ENCODE data around the gene SPDEF. TPM values are rescaled to one million over a fixed set of nuclear protein-coding genes. Genes with fewer than 3 reads are reported as not detected.

Gene SPDEF
- total RNA-seq, 4 donors from 2014 or later: 0.19 TPM; not detected in 3

GRCh38 chr6:34570066-34570833 lies 14.1 kb upstream of the SPDEF start:
- TF ChIP-seq CTCF (IDR thresholded peaks at IDR 0.05): no peak
- ATAC-seq (ENCODE audit: low FRiP score) (no peak), DNase-seq (ENCODE audit: low spot score) (no peak)

- no peak for TF ChIP-seq CTCF (IDR thresholded peaks at IDR 0.05)
Observed at GRCh38 chr6:34569361-34569973, 13.3 kb upstream of the SPDEF start.

GRCh38 chr6:34568341-34569201 lies 12.4 kb upstream of the SPDEF start:
- TF ChIP-seq CTCF (IDR thresholded peaks at IDR 0.05): no peak
- ATAC-seq (ENCODE audit: low FRiP score) (no peak), DNase-seq (ENCODE audit: low spot score) (no peak)

More at GRCh38 chr6:34569361-34569973, 13.3 kb upstream of the SPDEF start:
- ATAC-seq (ENCODE audit: low FRiP score) (no peak), DNase-seq (ENCODE audit: low spot score) (no peak)

- no peak for ATAC-seq (ENCODE audit: low FRiP score)
- no peak for DNase-seq (ENCODE audit: low spot score)
- TF ChIP-seq CTCF (IDR thresholded peaks at IDR 0.05): no peak
Observed at GRCh38 chr6:34566830-34567546, 10.9 kb upstream of the SPDEF start.

DNA sequence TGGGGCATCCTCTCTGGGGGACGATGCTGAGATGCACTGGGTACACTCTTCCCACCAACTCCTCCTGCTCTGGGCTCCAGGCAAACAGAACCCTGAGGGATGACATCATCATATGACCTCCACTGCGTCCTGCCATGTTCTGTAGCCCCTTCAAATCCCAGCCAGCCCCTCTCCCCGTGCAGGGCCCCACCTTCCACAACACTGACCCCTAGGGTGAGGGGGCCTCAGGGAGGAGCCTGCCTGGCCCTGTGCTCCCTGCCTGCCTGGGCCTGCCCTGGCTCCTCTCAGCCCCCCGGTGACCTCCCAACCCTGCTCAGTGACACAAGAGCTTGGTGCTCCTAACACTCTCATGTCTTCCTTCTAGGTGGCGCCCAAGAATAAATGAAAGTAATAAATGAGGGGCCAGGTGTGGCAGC lies 9.6 kb upstream of the SPDEF start:
- DNase-seq (ENCODE audit: low spot score) (no peak), ATAC-seq (ENCODE audit: low FRiP score) (no peak)
- TF ChIP-seq CTCF (IDR thresholded peaks at IDR 0.05): no peak

- no peak for DNase-seq (ENCODE audit: low spot score)
- ATAC-seq (ENCODE audit: low FRiP score): no peak
- TF ChIP-seq CTCF (IDR thresholded peaks at IDR 0.05): no peak
Observed at GRCh38 chr6:34564181-34564580, 8.1 kb upstream of the SPDEF start.

All from omental fat pad (tissue), 4 donors.